Activated CD4-positive, alpha-beta memory T cell treated with anti-CD3 and anti-CD28 coated beads for 36 hours (primary cell): ENCODE results near the gene INAVA. TPM values are rescaled to one million over a fixed set of nuclear protein-coding genes. Genes with fewer than 3 reads are reported as not detected.
A peak's percentile ranks its signal among the peaks of the same experiment; 100 is the strongest.

ENCODE experiments used
- CTCF ChIA-PET: fragments of 350-600 bp; sonication (Branson Sonifier 250); formaldehyde crosslinking; loops from one replicate; lab custom pipeline; 2021; ENCODE audit warnings: antibody characterized with exemption, inconsistent platforms; lab: Charles Lee
- POLR2A ChIA-PET: fragments of 350-600 bp; sonication (Branson Sonifier 250); formaldehyde crosslinking; loops from one replicate; lab custom pipeline; 2021; ENCODE audit warnings: antibody characterized with exemption; lab: Charles Lee
- DNase-seq: peaks from one replicate; pipeline ENCODE4 v3.0.0-alpha.2; 2020
- H3K27ac Mint-ChIP-seq: one replicate; pipeline ENCODE4 v1.8.0; 2021; ENCODE audit warnings: mixed read lengths
- H3K27me3 Mint-ChIP-seq: one replicate; pipeline ENCODE4 v1.8.0; 2021; ENCODE audit warnings: mixed read lengths
- H3K36me3 Mint-ChIP-seq: one replicate; pipeline ENCODE4 v1.8.0; 2021; ENCODE audit warnings: mixed read lengths
- H3K4me1 Mint-ChIP-seq: one replicate; pipeline ENCODE4 v1.8.0; 2021; ENCODE audit warnings: low read depth, mixed read lengths
- H3K4me3 Mint-ChIP-seq: one replicate; pipeline ENCODE4 v1.8.0; 2021; ENCODE audit warnings: mild to moderate bottlenecking, mixed read lengths
- H3K9me3 Mint-ChIP-seq: one replicate; pipeline ENCODE4 v1.8.0; 2021; ENCODE audit warnings: mixed read lengths
- intact Hi-C: fragments of 100-400 bp; cut with micrococcal nuclease; formaldehyde crosslinking; loops from one replicate; pipeline ENCODE4 v1.15.1; 2023
- total RNA-seq, 2 experiments: library from RNA; stranded (reverse); gene quantifications; one replicate each; pipeline ENCODE4 v1.2.3, GENCODE V29; 2021

Gene INAVA
- total RNA-seq, 2 experiments from 2014 or later = not detected

DNA sequence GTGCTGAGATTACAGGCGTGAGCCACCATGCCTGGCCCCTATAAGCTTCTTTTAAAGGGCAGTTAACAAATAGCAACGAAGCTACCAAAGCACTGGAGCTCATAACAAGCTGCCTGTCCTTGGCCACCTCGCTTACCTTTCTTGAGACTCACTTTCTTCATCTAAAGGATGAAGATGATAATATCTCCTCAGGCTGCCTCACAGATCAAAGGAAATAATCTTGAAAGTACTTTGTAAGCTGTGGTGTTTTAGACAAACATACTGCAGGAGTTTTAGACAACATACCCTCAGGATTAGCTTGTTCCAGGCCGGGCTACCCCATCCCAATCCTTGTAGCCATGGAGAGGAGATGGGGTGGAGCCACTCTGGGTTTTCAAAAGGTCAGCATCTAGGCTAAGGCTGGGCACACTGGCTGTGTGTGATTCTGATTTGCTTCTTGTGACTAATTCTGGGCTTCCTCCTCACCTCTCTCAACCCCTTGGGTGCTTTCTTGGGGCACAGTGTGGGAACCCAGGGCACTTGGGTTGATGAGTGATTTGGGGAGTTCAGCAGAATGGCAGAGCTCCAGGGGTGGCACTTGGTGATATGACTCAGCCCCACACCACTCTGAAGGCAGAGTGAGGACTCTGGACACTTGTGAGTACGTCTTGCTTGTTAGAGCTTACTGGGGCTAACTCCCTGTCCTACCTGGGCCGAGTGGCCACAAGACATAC lies 16.7 kb upstream of the INAVA start:
- no peaks in the 10 kb centered on the region for H3K9me3 Mint-ChIP-seq
- no peak overlapping the region for H3K4me3 Mint-ChIP-seq
- H3K4me1 Mint-ChIP-seq = peaks cover 56% of the 10 kb centered on the region
- peaks cover 33% of the 10 kb centered on the region for H3K27me3 Mint-ChIP-seq
- CTCF ChIA-PET = interaction anchor here (0.9 to 2.7 kb wide), 5 partner anchors 10 to 93 kb away, joined by 3 to 11 read pairs (median 7); no protein-coding TSS in a partner anchor
- DNase-seq = peak; percentile 89
- POLR2A ChIA-PET = interaction anchor here (0.5 to 2.0 kb wide), 6 partner anchors 10 to 150 kb away, joined by 3 to 10 read pairs (median 5); no protein-coding TSS in a partner anchor
- H3K27ac Mint-ChIP-seq = no peak overlapping the region
- intact Hi-C loops = loop anchor here (1.0 to 5.0 kb wide), 4 partner anchors 8 to 406 kb away; no protein-coding TSS in a partner anchor
- no peaks in the 10 kb centered on the region for H3K36me3 Mint-ChIP-seq

DNA sequence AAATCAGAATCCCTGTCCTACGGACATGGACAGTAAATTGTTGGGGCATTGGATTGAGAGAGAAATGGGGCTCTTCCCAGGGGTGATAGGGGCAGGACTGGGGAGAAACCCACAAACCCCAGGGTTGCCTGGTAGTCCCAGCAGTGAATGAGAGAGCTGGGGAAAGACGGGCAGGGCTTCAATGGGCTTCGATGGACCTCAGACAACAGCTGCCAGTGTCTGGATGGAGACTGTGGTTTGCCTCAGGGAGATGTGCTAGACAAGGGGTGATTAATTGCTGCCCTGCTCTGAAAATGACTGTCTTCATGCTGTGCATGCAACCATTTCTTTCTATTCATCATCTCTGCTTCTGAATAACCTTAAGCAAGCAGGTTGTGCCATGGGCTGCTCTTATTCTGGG lies 14.5 kb upstream of the INAVA start:
- Mint-ChIP-seq H3K36me3 (no peaks in the 10 kb centered on the region), H3K4me3 (no peak overlapping the region), H3K27ac (no peak overlapping the region), H3K4me1 (peaks cover 56% of the 10 kb centered on the region), H3K9me3 (no peaks in the 10 kb centered on the region), H3K27me3 (peaks cover 25% of the 10 kb centered on the region)
- CTCF ChIA-PET = interaction anchor here (1.0 to 1.2 kb wide), 3 partner anchors 9 to 258 kb away, joined by 3 to 5 read pairs (median 3); no protein-coding TSS in a partner anchor
- peak; percentile 71 for DNase-seq
- POLR2A ChIA-PET = interaction anchor here (2.0 kb wide), 1 partner anchor 9 kb away, joined by 13 read pairs; no protein-coding TSS in a partner anchor
- intact Hi-C loops = loop anchor here (1.0 kb wide), 2 partner anchors 14 to 252 kb away; no protein-coding TSS in a partner anchor

DNA sequence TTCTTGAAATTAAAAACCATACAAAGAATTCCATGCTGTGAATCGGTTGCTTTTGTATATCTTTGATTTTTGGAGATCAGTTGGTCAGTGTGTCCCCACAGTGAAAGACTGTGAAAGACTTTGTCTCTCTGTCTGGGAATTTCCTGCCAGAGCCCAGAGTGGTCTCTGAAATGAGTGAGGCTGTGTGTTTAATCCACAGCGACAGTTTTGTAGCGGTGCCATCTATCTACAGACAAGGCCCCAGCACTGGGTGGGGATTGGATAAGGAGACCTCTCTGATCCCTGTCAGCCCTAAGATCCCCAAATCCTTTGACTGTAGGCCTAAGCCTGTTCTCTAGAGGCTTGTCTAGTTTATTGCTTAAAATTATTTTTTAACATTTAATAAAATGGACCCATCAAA lies 11.6 kb upstream of the INAVA start:
- no peak for DNase-seq
- CTCF ChIA-PET = no interaction called here
- Mint-ChIP-seq H3K27me3 (peaks cover 13% of the 10 kb centered on the region), H3K4me3 (no peak overlapping the region), H3K9me3 (no peaks in the 10 kb centered on the region), H3K4me1 (peaks cover 51% of the 10 kb centered on the region), H3K27ac (no peak overlapping the region), H3K36me3 (no peaks in the 10 kb centered on the region)
- POLR2A ChIA-PET = no interaction called here
- intact Hi-C loops = no loop called here

DNA sequence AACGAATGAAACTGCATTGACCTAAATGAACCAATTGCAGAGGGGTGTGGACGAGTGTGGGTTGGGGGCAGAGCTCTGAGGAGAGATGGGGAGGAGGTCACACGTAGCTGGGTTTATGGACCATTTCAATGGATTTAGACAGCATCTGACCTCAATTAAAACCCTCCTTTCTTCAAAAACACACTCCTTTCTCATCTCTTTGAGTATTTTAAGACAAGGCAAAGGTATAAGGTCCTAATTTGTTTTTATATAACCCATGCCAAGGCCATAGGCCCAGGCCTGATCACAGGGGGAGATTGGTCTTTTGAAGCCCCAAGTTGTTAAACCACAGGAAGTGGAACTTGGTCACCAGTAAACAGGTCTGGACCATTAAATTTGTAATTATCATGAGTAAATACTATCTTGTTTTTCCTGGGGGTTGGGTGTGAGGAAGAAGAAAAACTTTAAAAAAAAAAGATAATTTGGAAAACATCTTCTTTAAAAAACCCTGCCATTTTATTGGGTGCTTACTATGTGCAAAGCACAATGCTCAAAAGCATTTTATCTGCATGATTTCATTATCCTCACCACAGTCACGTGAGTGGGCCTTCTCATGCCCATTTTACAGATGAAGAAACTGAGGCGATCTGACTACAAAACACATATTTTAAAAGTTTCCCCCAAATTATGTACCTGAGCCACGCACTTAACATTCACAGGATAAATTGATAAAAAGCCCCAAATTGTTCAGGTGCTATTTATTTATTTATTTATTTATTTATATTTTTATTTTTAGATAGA lies 8.9 kb upstream of the INAVA start:
- H3K36me3 Mint-ChIP-seq = no peaks in the 10 kb centered on the region
- DNase-seq = no peak
- intact Hi-C loops = loop anchor here (5.0 kb wide), 1 partner anchor 156 kb away; no protein-coding TSS in a partner anchor
- H3K4me3 Mint-ChIP-seq = no peak overlapping the region
- H3K4me1 Mint-ChIP-seq = peaks cover 61% of the 10 kb centered on the region
- POLR2A ChIA-PET = no interaction called here
- H3K27ac Mint-ChIP-seq = no peak overlapping the region
- H3K9me3 Mint-ChIP-seq = no peaks in the 10 kb centered on the region
- peaks cover 16% of the 10 kb centered on the region for H3K27me3 Mint-ChIP-seq
- CTCF ChIA-PET = no interaction called here

GRCh38 chr1:200886594-200886993 lies 8.1 kb upstream of the INAVA start:
- POLR2A ChIA-PET = no interaction called here
- CTCF ChIA-PET = no interaction called here
- H3K27me3 Mint-ChIP-seq = peaks cover 14% of the 10 kb centered on the region
- H3K4me1 Mint-ChIP-seq = peaks cover 59% of the 10 kb centered on the region
- intact Hi-C loops = loop anchor here (5.0 kb wide), 1 partner anchor 156 kb away; no protein-coding TSS in a partner anchor
- no peak for DNase-seq
- H3K4me3 Mint-ChIP-seq = no peak overlapping the region
- H3K27ac Mint-ChIP-seq = no peak overlapping the region
- H3K9me3 Mint-ChIP-seq = no peaks in the 10 kb centered on the region
- H3K36me3 Mint-ChIP-seq = no peaks in the 10 kb centered on the region

GRCh38 chr1:200887036-200887435 lies 7.7 kb upstream of the INAVA start:
- CTCF ChIA-PET = no interaction called here
- Mint-ChIP-seq H3K27me3 (peaks cover 15% of the 10 kb centered on the region), H3K36me3 (no peaks in the 10 kb centered on the region), H3K4me3 (peak overlapping the region; percentile 31), H3K4me1 (peaks cover 61% of the 10 kb centered on the region), H3K9me3 (no peaks in the 10 kb centered on the region), H3K27ac (no peak overlapping the region)
- intact Hi-C loops = loop anchor here (5.0 kb wide), 1 partner anchor 155 kb away; no protein-coding TSS in a partner anchor
- POLR2A ChIA-PET = no interaction called here
- DNase-seq = no peak

GRCh38 chr1:200887772-200888348 lies 6.8 kb upstream of the INAVA start:
- DNase-seq = no peak
- peaks cover 63% of the 10 kb centered on the region for H3K4me1 Mint-ChIP-seq
- ChIA-PET CTCF (interaction anchor here (0.7 to 3.8 kb wide), 7 partner anchors 10 to 329 kb away, joined by 3 to 18 read pairs (median 7); partner anchors contain the start of gene KIF14), POLR2A (interaction anchor here (0.5 to 2.5 kb wide), 7 partner anchors 8 to 263 kb away, joined by 3 to 18 read pairs (median 6); partner anchors contain the start of gene GPR25)
- intact Hi-C loops = loop anchor here (1.0 to 5.0 kb wide), 5 partner anchors 10 to 263 kb away; partner anchors contain the start of gene KIF21B
- H3K36me3 Mint-ChIP-seq = no peaks in the 10 kb centered on the region
- no peaks in the 10 kb centered on the region for H3K9me3 Mint-ChIP-seq
- peak overlapping the region; percentile 16 for H3K27ac Mint-ChIP-seq
- peaks cover 24% of the 10 kb centered on the region for H3K27me3 Mint-ChIP-seq
- H3K4me3 Mint-ChIP-seq = peak overlapping the region; percentile 35

DNA sequence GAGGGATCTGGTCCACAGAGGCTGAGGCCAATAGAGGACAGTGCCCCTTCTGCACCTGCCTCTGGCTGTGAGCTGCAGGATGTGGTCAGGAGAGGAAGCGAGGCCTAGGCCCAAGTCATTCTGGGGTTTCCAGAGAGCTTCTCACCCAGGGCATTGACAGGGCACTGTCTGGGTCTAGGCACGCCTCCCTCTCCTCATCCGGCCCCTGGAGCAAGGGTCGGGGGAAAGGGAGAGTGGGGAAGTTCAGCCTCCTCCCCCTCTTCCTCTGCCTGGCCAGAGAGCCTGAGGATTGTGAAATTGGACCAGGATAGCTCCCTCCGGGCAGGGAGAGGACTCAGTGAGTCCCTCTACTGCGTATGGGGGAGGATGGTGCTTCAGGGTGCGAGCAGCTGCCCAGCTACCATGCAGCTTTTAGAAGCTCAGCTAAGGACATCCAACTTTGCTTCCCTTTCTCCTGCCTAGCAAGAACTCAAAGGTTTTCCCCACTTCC lies 6.3 kb upstream of the INAVA start:
- Mint-ChIP-seq H3K27ac (no peak overlapping the region), H3K27me3 (peaks cover 27% of the 10 kb centered on the region), H3K4me1 (peaks cover 60% of the 10 kb centered on the region), H3K9me3 (no peaks in the 10 kb centered on the region), H3K4me3 (peak overlapping the region; percentile 10), H3K36me3 (no peaks in the 10 kb centered on the region)
- intact Hi-C loops = loop anchor here (1.0 to 5.0 kb wide), 5 partner anchors 10 to 264 kb away; partner anchors contain the start of gene KIF21B
- CTCF ChIA-PET = interaction anchor here (0.7 to 3.8 kb wide), 10 partner anchors 8 to 330 kb away, joined by 3 to 18 read pairs (median 5); partner anchors contain the start of gene KIF14
- POLR2A ChIA-PET = interaction anchor here (1.1 to 2.5 kb wide), 6 partner anchors 8 to 24 kb away, joined by 3 to 18 read pairs (median 10); partner anchors contain the start of gene GPR25
- peak; percentile 87 for DNase-seq

DNA sequence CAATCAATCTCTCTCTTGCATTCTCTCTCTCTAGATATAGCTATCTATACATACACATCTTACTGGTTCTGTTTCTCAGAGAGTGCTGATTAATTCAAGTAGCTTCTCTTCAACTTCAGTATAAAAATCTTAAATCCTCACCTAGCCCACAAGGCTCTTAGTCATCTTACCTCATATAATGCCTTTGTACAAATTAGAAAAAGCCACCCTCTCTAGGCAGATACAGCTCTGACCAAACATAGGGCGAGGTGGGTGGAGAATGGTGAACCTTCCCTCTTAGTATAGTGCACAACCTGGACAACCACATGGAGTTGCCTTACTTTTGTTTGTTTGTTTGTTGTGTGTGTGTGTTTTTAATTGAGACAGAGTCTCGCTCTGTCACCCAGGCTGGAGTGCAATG lies 5.1 kb upstream of the INAVA start:
- Mint-ChIP-seq H3K36me3 (no peaks in the 10 kb centered on the region), H3K27ac (peak overlapping the region; percentile 39), H3K4me3 (peak overlapping the region; percentile 13), H3K4me1 (peaks cover 57% of the 10 kb centered on the region), H3K9me3 (no peaks in the 10 kb centered on the region), H3K27me3 (peaks cover 32% of the 10 kb centered on the region)
- ChIA-PET CTCF (interaction anchor here (0.9 to 3.8 kb wide), 8 partner anchors 10 to 225 kb away, joined by 3 to 18 read pairs (median 6); no protein-coding TSS in a partner anchor), POLR2A (interaction anchor here (0.6 to 2.5 kb wide), 8 partner anchors 9 to 264 kb away, joined by 3 to 18 read pairs (median 10); no protein-coding TSS in a partner anchor)
- intact Hi-C loops = loop anchor here (1.0 to 5.0 kb wide), 8 partner anchors 16 to 265 kb away; partner anchors contain the start of gene KIF21B
- DNase-seq = peak; percentile 67

GRCh38 chr1:200890027-200890426 lies 4.7 kb upstream of the INAVA start:
- no peak for DNase-seq
- Mint-ChIP-seq H3K4me1 (peaks cover 57% of the 10 kb centered on the region), H3K27ac (no peak overlapping the region), H3K4me3 (no peak overlapping the region), H3K9me3 (no peaks in the 10 kb centered on the region), H3K36me3 (no peaks in the 10 kb centered on the region), H3K27me3 (peaks cover 32% of the 10 kb centered on the region)
- POLR2A ChIA-PET = interaction anchor here (0.6 to 2.5 kb wide), 10 partner anchors 10 to 265 kb away, joined by 3 to 18 read pairs (median 9); no protein-coding TSS in a partner anchor
- CTCF ChIA-PET = interaction anchor here (0.6 to 3.8 kb wide), 6 partner anchors 12 to 225 kb away, joined by 3 to 18 read pairs (median 8); no protein-coding TSS in a partner anchor
- intact Hi-C loops = no loop called here
